Caki2 (cell line): ENCODE results near the gene FHOD3. TPM values are rescaled to one million over a fixed set of nuclear protein-coding genes. Genes with fewer than 3 reads are reported as not detected.
"Not testable (repeated sequence)": the region's sequence is repeated elsewhere in the genome, so short reads cannot be mapped to it uniquely, and the experiment has no call there.

Source experiments
- DNase-seq: peaks from one replicate; pipeline ENCODE4 v3.0.0-alpha.2; 2015; ENCODE audit warnings: low read depth
- in situ Hi-C: cut with HindIII; loops from 2 replicates; pipeline ENCODE4 v1.10.0; 2016; ENCODE audit warnings: low sequenced_read_pairs, low pct_unique_long_range_greater_than_20kb, mixed read lengths
- total RNA-seq: library from RNA; depleted of rRNA; stranded (reverse); fragments of >200 nt; shearing (Covaris generic); gene quantifications from 2 replicates; pipeline ENCODE4 v1.2.3, GENCODE V29; 2014; ENCODE audit warnings: low replicate concordance

The FHOD3 gene
- total RNA-seq, 1 experiment from 2014 or later: 15.0 TPM

DNA sequence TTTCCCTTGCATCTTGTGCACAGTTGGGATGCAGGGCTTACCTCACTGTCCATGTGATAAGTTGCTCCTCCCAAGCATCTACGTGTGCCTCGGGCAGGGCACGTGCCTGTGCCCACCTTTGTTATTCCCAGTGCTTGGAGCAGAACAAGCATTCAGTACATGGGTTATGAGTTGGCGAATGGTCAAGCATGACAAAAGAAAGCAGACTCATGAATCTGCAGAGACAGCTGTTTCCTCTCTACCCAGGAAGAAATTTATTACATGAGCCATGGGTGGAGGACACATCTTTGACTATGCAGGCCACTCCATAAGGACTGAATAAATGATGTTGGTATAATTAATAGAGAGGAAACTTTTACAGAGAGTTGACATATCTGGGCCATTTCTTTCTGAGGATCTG is 403.4 kb downstream of the FHOD3 start:
- DNase-seq: no peak
- in situ Hi-C loops: no loop called here

DNA sequence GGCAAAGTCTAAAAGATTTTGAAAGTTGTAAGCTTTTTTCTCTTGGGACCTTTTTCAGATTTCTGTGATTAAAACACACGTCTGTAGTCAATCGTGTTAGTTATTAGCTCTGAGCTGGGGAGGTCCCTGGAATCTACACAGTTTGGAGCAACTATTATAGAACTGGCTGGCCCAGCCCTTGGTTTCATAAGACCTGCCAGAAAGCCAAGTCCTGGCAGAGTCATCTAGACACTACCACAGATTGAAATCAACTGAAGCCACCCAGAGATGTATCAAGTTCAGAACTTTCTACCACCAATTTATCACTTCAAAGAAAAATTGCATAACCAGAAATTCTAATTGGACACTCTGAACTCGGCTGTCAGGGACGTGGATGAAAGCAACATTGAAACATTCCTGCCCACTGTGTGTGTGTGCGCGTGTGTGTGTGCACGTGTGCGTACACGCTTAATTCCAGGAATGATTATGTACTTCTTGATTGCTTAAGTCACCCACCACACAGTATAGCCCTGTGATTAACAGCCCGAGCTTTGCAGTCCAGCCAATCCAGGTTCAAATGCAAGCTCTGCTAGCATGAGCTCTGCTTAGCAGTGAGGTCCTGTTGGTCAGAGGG is 405.0 kb downstream of the FHOD3 start:
- in situ Hi-C loops: no loop called here
- DNase-seq: no peak

DNA sequence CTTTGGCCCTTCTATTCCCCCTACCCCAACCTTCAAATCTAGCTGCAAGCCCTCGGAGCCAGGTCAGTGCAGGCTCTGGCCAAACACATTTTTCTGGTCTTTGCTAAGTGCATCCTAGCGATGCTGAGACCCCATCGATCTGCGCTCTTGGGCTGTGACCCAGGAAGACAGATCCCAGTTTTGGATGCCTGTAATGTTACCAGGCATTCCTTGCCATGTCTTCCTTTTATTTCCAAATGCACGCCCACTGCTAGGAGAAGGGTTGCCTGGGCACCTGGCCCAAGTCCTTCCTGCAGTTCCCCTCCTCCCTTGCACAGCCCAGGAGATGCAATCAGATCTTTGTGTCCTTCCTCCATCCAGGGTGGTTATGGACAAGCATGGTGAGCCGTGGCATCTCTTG is 406.6 kb downstream of the FHOD3 start:
- no peak for DNase-seq
- in situ Hi-C loops: no loop called here

DNA sequence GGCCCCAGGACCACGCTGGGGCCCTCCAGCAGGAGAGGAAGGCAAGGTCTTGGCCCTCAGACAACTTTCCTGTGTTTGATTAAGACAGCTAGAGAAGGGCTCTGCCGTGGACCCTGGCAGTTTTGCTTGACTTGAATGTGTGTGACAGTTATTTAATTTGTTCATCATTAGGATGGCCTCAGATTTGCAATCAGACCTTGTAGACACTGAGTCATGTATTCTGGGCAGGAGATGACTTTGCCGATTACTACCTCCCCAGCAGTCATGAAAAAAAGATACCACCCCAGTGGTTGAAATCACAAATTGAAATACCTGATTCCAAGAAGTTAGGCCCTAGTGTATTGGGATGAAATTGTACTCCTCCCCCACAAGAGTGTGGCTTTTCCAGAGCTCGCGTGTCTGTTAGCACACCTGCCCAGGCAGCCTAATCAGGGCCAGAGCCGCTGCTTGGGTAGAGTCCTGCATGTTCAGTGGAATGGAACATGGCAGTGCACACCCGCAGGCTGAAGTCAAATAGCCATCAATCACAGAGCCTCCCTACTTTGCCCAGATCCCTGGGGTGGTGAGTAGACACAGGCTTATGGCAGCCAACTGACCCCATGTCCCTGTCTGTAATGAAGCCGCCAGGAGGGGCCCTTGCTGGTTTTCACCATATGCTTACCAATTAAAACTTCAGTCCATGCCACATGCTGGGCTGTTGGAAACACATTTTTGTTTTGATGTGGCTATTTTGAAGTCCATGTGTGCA is 408.8 kb downstream of the FHOD3 start:
- in situ Hi-C loops: no loop called here
- DNase-seq: peak; percentile 73

DNA sequence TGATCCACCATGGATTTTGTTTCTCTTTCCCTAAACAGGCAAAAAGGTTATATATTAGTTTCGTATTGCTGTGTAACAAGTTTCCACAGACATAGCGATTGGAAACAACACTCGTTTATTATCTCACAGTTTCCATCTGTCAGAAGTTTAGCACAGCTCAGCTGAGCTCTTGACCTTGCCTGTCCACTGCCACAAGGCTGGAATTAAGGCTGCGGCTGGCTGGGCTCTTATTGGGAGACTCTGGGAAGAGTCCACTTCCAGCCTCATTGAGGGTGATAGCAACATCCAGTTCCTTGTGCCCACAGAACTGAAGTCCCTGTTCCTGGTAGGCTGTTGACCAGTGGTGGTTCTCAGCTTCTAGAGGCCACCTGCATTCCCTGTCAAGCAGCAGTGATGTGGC is 410.9 kb downstream of the FHOD3 start:
- no peak for DNase-seq
- in situ Hi-C loops: no loop called here

DNA sequence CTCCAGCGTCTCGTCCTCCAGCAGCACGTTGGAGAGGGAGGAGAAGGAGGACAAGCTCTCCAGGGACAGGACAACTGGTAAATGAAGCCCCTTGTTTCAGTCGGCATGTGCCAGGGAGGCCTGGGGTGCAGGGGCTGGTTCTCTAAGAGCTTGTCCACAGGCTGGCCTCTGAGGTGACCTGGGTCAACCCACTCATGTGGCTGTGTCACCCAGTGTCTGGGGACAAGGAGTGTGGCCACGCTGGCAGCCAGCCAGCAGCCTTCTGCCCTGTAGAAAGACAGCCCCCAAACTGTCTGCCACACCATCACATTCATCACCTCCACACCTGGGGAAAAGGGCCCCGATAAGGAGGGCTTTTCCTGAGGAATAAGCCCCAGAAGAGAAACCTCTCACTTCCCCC is 411.8 kb downstream of the FHOD3 start:
- in situ Hi-C loops: no loop called here
- DNase-seq: no peak

DNA sequence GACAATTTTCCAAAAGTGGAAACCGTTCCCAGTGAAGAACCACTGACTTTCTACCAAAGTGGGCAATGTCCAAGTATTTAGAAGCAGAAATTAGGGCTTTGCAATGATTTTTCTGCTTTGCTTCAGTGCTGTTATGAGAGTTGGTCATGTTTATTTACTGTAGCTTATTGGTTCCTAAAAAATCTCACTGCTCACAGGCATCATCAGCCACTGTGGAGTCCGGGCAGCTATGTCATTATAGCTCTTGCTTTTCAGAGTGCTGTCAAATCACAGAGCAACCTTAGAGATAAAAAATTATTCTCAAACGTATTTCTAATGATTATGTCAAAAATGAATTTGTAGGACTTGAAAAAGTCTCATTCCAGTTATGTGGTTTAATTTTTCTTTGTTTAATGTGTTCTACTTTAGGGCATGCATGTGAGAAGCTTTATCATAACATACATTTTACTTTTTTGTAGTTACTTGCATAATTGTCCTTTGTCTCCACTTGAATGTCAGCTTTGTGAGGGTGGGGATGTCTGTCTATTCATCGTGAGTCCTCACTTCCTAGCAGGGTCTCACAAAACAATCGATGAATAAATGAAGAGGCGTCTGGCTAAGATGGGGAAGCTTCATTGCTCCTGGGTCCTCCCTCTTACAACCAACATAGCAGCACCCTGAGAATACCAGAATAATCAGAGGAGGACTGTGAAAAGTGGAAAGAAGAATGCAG is 413.7 kb downstream of the FHOD3 start:
- in situ Hi-C loops: no loop called here
- DNase-seq: no peak

DNA sequence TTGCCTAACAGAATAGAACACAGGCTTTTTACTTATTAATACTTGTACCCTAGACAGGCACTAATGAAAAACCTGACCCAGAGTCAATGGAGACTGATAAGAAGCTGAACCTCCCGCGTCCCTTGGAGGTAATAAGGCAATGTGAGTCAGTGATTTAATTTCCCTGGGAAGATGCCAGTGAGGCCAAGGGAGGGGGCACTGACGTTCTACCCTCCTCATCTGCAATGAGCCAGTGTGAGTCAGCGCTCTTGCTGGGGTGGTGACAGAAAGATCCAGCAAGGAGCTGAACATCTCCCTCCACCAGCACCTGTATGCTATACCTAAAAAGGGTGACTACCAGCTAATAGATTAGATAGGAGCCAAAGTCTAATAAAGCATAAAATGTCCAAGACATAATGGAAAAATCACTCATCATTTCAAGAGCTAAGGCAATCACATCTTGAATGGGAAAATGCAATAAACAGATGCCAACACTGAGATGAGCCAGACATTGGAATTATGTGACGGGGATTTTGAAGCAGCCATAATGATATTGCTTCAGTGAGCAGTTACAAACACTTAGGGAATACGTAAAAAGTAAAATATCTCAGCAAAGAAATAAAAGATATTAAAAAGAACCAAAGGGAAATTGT is 414.4 kb downstream of the FHOD3 start:
- peak; percentile 81 for DNase-seq
- in situ Hi-C loops: no loop called here

DNA sequence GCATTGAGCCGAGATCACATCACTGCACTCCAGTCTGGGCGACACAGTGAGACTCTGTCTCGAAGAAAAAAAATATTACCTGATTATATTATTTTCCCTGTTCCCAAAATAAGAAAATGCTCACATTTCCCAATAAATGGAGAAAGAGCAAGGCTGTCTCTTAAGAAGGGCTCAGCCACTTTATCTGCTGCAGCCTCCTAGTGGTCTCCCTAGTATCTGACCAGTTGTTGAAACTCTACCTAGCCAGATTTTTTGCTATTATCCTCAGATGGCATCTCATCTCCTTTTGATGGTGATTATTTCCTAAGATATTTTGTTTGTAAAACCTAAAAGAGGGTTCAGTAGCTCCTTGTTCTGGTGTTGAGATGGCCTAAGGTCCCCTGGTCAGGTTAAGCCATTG is 417.0 kb downstream of the FHOD3 start:
- DNase-seq: no peak
- in situ Hi-C loops: no loop called here

DNA sequence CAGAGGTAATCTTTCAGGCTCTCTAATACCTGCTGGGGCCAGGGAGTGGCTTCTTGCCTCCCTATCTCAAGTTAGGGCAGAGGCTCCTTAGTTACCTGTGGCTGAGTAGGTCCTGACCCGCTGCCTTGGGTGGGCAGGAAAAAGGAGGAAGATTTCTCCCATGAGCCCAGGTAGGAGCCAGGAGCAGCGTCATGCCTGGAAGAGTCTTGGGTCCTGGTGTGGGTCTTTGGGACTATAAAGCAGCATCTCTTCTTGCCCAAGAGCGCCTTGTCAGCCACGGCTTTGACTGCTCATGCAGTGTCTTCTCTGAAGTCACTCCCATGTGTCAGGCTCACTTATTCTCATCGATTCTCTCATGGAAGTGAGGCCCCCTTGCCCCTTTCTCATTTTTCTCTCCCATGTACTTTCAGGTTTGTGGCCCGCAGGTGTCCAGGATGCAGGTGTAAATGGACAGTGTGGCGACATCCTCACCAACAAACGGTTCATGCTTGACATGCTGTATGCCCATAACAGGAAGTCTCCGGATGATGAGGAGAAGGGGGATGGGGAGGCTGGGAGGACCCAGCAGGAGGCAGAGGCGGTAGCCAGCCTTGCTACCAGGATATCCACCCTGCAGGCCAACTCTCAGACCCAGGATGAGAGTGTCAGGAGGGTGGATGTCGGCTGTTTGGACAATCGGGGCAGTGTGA is 420.1 kb downstream of the FHOD3 start:
- no peak for DNase-seq
- in situ Hi-C loops: no loop called here

DNA sequence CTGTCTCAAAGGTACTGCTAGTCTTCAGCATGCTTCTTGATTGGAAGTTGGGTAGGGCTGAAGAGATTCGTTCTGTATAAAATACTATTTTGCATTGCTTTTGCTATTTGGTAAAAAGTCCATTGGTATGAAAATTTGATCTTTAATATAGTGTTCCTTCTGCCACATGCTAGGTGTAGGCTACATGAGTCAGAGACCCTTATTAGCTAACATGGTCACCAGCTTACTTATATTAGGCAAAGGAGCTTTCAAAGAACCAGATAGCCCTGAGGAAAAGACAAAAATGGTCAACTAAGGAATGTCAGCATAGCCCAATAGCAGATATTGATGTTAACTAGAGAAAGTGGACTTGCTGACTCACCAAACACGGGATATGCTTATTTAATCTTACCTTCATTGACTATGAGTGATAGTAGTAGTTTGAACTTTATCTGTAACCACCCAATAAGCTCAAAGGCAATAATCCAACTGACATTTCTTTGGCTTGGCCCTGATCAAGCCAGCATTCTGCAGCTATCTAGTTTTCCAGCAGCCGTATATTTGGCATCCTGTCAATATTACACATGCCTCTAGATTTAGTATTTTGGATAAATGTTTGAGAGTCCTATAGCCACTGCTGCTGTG is 421.3 kb downstream of the FHOD3 start:
- DNase-seq: no peak
- in situ Hi-C loops: no loop called here

DNA sequence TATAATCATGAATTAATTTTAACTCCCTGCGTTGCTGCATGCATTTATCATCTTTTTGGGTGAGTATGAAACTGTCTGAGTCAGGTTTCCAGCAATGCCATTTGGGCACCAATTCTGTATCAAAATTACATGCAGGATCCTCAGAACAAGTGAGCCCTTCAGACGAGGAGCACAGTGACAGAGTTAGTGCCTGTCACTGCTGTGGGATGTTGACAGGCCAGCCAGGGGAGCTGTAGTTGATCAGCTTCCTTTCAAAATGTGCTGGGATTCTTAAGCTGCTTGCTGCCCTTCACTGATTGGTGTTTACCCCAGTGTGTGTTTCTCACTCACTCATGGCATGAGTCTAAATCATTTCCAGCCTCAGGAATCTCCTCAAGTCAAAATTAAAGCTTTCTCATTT is 422.1 kb downstream of the FHOD3 start:
- in situ Hi-C loops: no loop called here
- no peak for DNase-seq

DNA sequence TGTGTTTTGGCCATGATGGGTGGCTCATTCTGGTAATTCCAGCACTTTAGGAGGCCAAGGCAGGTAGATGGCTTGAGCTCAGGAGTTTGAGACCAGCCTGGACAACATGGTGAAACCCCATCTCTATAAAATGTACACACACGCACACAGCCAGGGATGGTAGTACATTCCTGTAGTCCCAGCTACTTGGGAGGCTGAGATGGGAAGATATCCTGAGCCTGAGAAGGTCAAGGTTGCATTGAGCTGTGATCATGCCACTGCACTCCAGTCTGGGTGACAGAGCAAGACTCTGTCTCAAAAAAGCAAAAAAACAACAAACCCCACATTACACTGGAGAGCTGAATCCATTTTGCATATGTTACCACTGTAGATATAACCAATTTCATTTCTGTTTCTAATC is 423.8 kb downstream of the FHOD3 start:
- DNase-seq, in situ Hi-C loops: not testable (repeated sequence)

DNA sequence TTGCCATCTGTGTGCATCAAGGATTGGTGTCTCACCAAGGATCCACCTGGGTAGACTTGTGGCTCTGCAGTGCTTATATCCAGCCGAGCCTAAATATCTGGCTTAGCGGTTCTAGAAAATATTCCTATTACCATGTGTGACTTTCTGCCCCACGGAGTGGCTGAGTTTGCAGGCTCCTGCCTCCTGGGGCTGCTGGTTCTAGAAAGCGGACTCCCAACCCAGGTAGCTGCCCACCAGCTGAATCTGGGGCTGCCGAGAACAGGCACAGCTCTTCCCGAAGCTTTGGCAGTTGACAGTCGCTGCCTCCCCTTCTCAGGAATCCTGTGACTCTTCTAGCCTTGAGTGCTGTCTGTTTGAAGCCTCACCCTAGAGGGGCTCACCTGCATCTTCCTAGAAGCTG is 426.7 kb downstream of the FHOD3 start:
- in situ Hi-C loops: no loop called here

DNA sequence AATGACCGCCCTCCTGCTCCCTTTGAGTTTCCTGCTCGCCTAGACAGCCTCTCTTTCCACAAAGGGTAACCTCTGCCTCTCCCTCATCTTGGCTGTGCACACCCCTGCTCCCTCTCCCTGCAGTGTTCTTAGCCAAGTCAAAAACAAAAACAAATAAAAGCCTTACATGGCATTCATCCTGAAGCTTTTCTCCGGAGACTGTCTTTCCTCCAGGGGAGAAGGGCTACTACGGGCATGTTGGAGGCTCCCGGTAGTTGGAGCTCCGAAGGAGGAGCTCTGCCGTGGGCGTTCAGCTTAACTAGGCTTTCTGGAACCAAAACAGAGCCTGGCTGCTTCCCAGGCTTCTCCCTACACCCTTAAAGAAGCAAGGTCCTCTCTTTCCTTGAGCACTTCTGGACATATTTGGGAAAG is 427.1 kb downstream of the FHOD3 start:
- in situ Hi-C loops: no loop called here
- DNase-seq: no peak

More for the DNA sequence above, 426.7 kb downstream of the FHOD3 start:
- DNase-seq: no peak

DNA sequence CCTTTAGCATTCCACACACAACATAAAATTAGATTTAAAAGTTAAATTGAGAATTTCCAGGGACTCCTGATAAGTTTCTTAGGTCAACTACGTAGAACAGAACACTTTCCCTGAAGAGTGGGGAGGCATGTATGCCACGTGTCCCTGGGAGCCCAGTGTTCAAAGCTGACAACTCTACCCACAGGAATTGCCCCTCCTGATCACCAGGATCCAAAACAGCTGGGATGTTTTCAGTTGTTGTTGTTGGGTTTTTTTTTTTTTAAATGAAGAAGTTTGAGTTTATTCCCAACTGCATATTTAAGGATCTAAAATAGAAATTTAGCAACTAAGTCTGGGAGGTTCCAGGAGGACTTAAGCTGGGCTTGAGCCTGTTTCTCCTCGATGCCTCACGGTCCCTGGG is 430.8 kb downstream of the FHOD3 start:
- in situ Hi-C loops: no loop called here
- DNase-seq: no peak

DNA sequence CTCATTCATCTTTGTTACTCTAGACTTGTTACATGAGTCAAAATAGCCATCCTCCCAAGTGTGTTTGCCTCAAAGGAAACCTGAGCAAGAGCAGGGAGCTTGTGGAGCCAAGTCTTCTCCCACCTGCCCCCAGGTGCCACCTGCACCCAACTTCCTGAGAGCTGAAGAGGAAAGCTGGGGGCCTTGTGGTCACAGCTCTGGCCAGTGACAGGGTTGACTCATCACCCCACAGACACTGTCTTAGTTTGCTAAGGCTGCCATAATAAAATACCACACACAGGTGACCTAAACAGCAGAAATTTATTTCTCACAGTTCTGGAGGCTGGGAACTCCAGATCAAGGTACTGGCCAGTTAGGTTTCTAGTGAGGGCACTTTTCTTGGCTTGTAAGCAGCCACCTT is 431.7 kb downstream of the FHOD3 start:
- DNase-seq: no peak
- in situ Hi-C loops: no loop called here

DNA sequence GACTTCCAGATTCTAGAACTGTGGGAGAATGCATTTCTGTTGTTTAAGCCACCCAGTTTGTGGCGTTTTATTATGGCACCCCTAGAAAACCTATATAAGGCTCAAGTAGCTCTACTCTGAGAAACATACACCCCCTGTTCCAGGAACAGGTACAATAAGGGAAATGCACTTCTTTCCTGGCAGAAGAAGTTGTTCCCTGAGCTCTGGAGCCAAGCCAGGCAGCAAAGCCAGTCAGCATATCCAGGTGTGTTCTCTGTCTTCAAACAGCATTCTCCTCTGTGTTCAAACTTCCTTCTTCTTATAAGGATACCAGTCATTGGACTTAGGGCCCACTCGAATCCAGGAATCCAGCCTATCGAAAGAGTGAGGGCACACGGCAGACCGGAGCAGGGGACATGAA is 434.8 kb downstream of the FHOD3 start:
- in situ Hi-C loops: no loop called here
- DNase-seq: no peak
